K562 (cell line): ENCODE measurements around the gene GTF2I. TPM values are rescaled to one million over a fixed set of nuclear protein-coding genes. Genes with fewer than 3 reads are reported as not detected.
"Not testable (repeated sequence)": the region's sequence is repeated elsewhere in the genome, so short reads cannot be mapped to it uniquely, and the experiment has no call there.

ENCODE experiments used
- ATAC-seq: fragments of 200-7000 bp; cut with Tn5 transposase; 3 replicates; pipeline ENCODE4 v1.9.1; 2020; ENCODE audit warnings: moderate library complexity
- BruUV-seq: library from RNA; stranded (reverse); fragments of 400-500 nt; replicated peaks from 2 replicates; lab custom pipeline; 2021; lab: Mats Ljungman, UMichigan
- CTCF ChIA-PET: fragments of 300-600 bp; formaldehyde crosslinking; extraction: SDS; loops from one replicate; lab custom pipeline; 2021; ENCODE audit warnings: low intra/inter-chr PET ratio; lab: Yijun Ruan, JAX
- POLR2A ChIA-PET: fragments of 300-600, 350-650 bp; sonication (Branson Sonifier 250); formaldehyde crosslinking; extraction: SDS; loops from one replicate; lab custom pipeline; 2021; ENCODE audit warnings: antibody characterized with exemption, inconsistent platforms; lab: Yijun Ruan, JAX
- DNase-seq, 4 experiments: peaks; one replicate each; pipeline versions ENCODE4 v3.0.0 to v3.0.0-alpha.2; 2011 to 2018; ENCODE audit warnings: low spot score in 3 of 4, mixed read lengths in 3 of 4; ENCODE audit errors: extremely low read depth in 1 of 4
- FAIRE-seq: peaks from 2 replicates; lab custom pipeline; 2011; peaks lifted over from hg19 to GRCh38; lab: Jason Lieb, UNC
- H2AFZ ChIP-seq: 2 replicates; pipeline ENCODE4 v1.6.0; 2011; ENCODE audit warnings: low read depth, low read length, control low read depth, inconsistent platforms
- H3K27ac ChIP-seq: fragments of 200-600 bp; 3 replicates; pipeline ENCODE4 v1.8.0; 2011; ENCODE audit warnings: low read depth, mild to moderate bottlenecking, control low read depth, inconsistent platforms, low read length, moderate library complexity, mixed read lengths; ENCODE audit errors: extremely low read depth
- H3K27me3 ChIP-seq, 2 experiments: fragments of 300-600 bp in 1 of 2; 2 replicates in 1 of 2; 3 replicates in 1 of 2; pipeline versions ENCODE4 v1.6.0 to v1.8.0; 2011; ENCODE audit warnings: inconsistent platforms in 2 of 2, low read length in 2 of 2, mild to moderate bottlenecking in 1 of 2, mixed read lengths in 1 of 2, moderate library complexity in 1 of 2; ENCODE audit not compliant: control insufficient read depth in 2 of 2, insufficient read depth in 2 of 2
- H3K36me3 ChIP-seq: fragments of 300-600 bp; 3 replicates; pipeline ENCODE4 v1.8.0; 2011; ENCODE audit warnings: mild to moderate bottlenecking, low read length, inconsistent platforms; ENCODE audit not compliant: control insufficient read depth, insufficient read depth
- H3K4me1 ChIP-seq, 2 experiments: fragments of 200-600 bp in 1 of 2; replicated peaks in 1 of 2; 2 replicates in 1 of 2; 3 replicates in 1 of 2; pipeline versions ENCODE4 v1.5.1 to v1.8.0; 2011; ENCODE audit warnings: inconsistent platforms in 2 of 2, low read length in 2 of 2, mild to moderate bottlenecking in 1 of 2, mixed read lengths in 1 of 2, moderate library complexity in 1 of 2; ENCODE audit not compliant: control insufficient read depth in 2 of 2, insufficient read depth in 2 of 2
- H3K4me2 ChIP-seq: 2 replicates; pipeline ENCODE4 v1.6.1; 2011; ENCODE audit warnings: low read length, control low read depth, inconsistent platforms, mixed read lengths; ENCODE audit not compliant: insufficient read depth
- H3K4me3 ChIP-seq: fragments of 200-600 bp; sonication (generic), shearing (Covaris generic); 2 replicates; pipeline ENCODE4 v1.5.1; 2016; ENCODE audit warnings: control low read depth, inconsistent platforms
- H3K79me2 ChIP-seq: fragments of 200-600 bp; 3 replicates; pipeline ENCODE4 v1.8.0; 2011; ENCODE audit warnings: low read length, inconsistent platforms; ENCODE audit not compliant: control insufficient read depth, insufficient read depth
- H3K9ac ChIP-seq, 2 experiments: 2 replicates each; pipeline versions ENCODE4 v1.6.0 to v1.6.1; 2011; ENCODE audit warnings: low read depth in 2 of 2, low read length in 2 of 2, control low read depth in 1 of 2, inconsistent platforms in 1 of 2, mild to moderate bottlenecking in 1 of 2, mixed read lengths in 1 of 2; ENCODE audit not compliant: insufficient read depth in 1 of 2
- H3K9me1 ChIP-seq: one replicate; pipeline ENCODE4 v1.6.0; 2011; ENCODE audit warnings: inconsistent platforms, mild to moderate bottlenecking, low read length, moderate library complexity; ENCODE audit not compliant: control insufficient read depth, insufficient read depth
- H3K9me3 ChIP-seq: replicated peaks from 2 replicates; pipeline ENCODE4 v1.5.1; 2011; ENCODE audit warnings: low read depth, low read length, inconsistent platforms; ENCODE audit not compliant: control insufficient read depth, insufficient read depth
- H4K20me1 ChIP-seq: replicated peaks from 2 replicates; pipeline ENCODE4 v1.6.1; 2011; ENCODE audit warnings: low read length, inconsistent platforms, mixed read lengths; ENCODE audit not compliant: control insufficient read depth, insufficient read depth
- PKNOX1 ChIP-seq: fragments of 450-650 bp; IDR thresholded peaks from 2 replicates; pipeline ENCODE4 v1.6.1; 2016
- ZBTB33 ChIP-seq: sonication (generic); formaldehyde crosslinking; IDR thresholded peaks from 2 replicates; pipeline ENCODE4 v1.8.1; 2023; ENCODE audit warnings: mild to moderate bottlenecking, missing genetic modification reagents
- WGBS: fragments of 100-300 bp; shearing (Covaris generic); methylation state at CpG from one replicate; pipeline ENCODE4 v1.1.6; 2016; ENCODE audit warnings: low coverage, mixed read lengths; ENCODE audit not compliant: insufficient coverage; ENCODE audit errors: missing lambda C conversion rate; 5-methylcytosine and 5-hydroxymethylcytosine counted together
- in situ Hi-C: fragments of 300-500 bp; cut with MboI; formaldehyde crosslinking; loops from 4 replicates; pipeline ENCODE4 v1.15.0; 2018; ENCODE audit warnings: inconsistent platforms, mixed read lengths
- intact Hi-C: fragments of 100-400 bp; cut with micrococcal nuclease; formaldehyde crosslinking; loops from 2 replicates; pipeline ENCODE4 v1.14.2; 2022
- polyA plus RNA-seq, 8 experiments: library from polyadenylated mRNA; depleted of rRNA in 4 of 8; stranded (reverse) in 5 of 8; unstranded in 3 of 8; fragments of >200 nt; fragmentation: Nextera tagmentation in 2 of 8; fragmentation: Illumina TruSeq in 1 of 8; extraction: Ambion mirVana in 2 of 8; extraction: Trizol in 1 of 8; gene quantifications; 2 replicates each; pipeline versions ENCODE4 v1.2.1 to v1.2.3, GENCODE V29; 2011 to 2014; ENCODE audit warnings: inconsistent platforms in 1 of 8, missing spikeins in 1 of 8
- total RNA-seq, 7 experiments: library from RNA; depleted of rRNA in 6 of 7; stranded (reverse); fragments of >200 nt in 6 of 7; fragmentation: Illumina TruSeq in 2 of 7; extraction: Trizol in 2 of 7; gene quantifications; 2 replicates each; pipeline versions ENCODE4 v1.2.1 to v1.2.3, GENCODE V29; 2011 to 2021; ENCODE audit warnings: low replicate concordance in 1 of 7

GTF2I gene
- total and polyA plus RNA-seq, 9 of the 15 experiments (the other 6 are each of a cell fraction or from before 2014, with no cell fraction given): 8.4 to 161 (median 90.0) TPM

DNA sequence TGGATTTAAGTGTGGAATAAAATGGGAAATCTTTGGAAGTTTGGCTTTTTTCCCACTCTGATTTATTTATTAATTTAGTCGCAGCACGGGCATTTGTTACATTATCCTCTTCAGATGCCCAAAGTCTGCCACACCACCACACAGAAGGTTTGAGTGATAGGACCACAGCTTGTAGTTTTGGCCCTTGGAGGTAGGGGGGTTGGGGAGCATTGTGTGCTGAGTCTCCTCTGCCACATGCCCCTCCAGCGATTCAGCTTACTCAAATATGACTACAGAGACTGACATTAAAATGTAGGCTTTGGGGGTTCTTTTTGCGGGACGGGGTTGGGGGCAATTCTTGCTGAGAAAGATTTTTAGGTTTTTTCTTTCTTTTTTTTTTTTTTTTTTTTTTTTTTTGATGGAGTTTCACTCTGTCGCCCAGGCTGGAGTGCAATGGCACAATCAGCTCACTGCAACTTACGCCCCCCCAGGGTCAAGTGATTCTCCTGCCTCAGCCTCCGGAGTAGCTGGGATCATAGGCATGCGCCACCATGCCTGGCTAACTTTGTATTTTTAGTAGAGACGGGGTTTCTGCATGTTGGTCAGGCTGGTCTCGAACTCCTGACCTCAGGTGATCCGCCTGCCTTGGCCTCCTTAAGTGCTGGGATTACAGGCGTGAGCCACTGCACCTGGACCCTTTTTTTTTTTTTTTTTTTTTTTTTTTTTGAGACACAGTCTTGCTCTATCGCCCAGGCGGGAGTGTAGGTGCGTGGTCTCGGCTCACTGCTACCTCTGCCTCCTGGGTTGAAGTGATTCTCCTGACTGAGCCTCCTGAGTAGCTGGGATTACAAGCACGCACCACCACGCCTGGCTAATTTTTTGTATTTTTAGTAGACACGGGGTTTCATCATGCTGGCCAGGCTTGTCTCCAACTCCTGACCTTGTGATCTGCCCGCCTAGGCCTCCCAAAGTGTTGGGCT is 4.6 kb downstream of the GTF2I start:
- H3K9me3 ChIP-seq, intact Hi-C loops, H3K27ac ChIP-seq, H4K20me1 ChIP-seq, CTCF ChIA-PET, in situ Hi-C loops, H3K4me3 ChIP-seq, H3K27me3 ChIP-seq, H2AFZ ChIP-seq, H3K9me1 ChIP-seq, ATAC-seq, H3K4me2 ChIP-seq: not testable (repeated sequence)
- TF ChIP-seq ZBTB33 (CRISPR knock-in tag) (peak; percentile 48; the same call in 1 of the 2 replicates), PKNOX1 (peak; percentile 10; the same call in 1 of the 2 replicates)
- TSS peak; percentile 15 for BruUV-seq
- Histone ChIP-seq H3K79me2 (peaks cover 94% of the 10 kb centered on the region), H3K4me1 (peaks cover 14 to 43% of the 10 kb centered on the region in 2 experiments; a peak in 4 of 5 replicates), H3K36me3 (peaks cover 50% of the 10 kb centered on the region), H3K9ac (0 out of 4 replicates have a peak overlapping the region, but pooled peaks of 1 of the 2 experiments have one; percentile 47)
- peak in 3 of 4 experiments; percentile 42 to 49 (median 46) for DNase-seq
- FAIRE-seq: peak; percentile 67
- POLR2A ChIA-PET: interaction anchor here (1.3 kb wide), 1 partner anchor 13 kb away, joined by 3 read pairs; no protein-coding TSS in a partner anchor
- 82% methylated on average over 18 of the region's 21 CpGs for WGBS
